GM18502 (cell line): ENCODE results near the gene UGT1A10.
"Not testable (repeated sequence)": the region's sequence is repeated elsewhere in the genome, so short reads cannot be mapped to it uniquely, and the experiment has no call there.

Experiments used
- ATAC-seq: cut with Tn5 transposase; IDR thresholded peaks from one replicate; pipeline ENCODE4 v1.9.1; 2021; ENCODE audit warnings: mild to moderate bottlenecking; ENCODE audit not compliant: unreplicated experiment, poor library complexity

UGT1A10 gene

DNA sequence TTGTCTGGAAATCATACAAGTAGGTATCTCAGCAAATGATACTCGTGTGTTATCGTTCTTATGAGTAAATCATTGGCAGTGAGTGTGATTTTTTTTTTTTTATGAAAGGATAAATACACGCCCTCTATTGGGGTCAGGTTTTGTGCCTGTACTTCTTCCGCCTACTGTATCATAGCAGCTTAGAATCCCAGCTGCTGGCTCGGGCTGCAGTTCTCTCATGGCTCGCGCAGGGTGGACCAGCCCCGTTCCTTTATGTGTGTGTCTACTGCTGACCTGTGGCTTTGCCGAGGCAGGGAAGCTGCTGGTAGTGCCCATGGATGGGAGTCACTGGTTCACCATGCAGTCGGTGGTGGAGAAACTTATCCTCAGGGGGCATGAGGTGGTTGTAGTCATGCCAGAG is at the start of gene UGT1A10:
Gene UGT1A10 (plus strand): TSS at position 143 of the 400 bp plus-strand sequence. CDS start 75 bp downstream, at position 218.
- ATAC-seq: not testable (repeated sequence)

DNA sequence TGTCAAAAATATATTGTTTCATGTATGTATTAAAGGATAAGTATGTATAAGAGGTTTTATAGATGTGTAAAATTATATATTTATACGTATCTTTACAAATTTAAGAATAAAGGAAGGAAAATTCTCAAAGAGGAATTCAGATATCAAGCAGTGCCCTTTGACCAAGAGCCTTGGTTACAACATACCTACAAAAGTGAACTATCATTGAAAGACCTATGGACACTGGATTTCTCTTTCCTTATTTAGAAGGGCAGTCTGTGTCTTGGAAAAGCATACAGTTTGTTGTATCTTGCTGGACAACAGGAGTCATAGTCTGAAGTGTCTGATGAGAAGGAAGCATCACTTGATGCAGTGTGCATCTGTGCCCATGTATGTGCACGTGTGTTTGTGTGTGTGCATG is 47.8 kb upstream of the UGT1A10 start:
- ATAC-seq: no peak

DNA sequence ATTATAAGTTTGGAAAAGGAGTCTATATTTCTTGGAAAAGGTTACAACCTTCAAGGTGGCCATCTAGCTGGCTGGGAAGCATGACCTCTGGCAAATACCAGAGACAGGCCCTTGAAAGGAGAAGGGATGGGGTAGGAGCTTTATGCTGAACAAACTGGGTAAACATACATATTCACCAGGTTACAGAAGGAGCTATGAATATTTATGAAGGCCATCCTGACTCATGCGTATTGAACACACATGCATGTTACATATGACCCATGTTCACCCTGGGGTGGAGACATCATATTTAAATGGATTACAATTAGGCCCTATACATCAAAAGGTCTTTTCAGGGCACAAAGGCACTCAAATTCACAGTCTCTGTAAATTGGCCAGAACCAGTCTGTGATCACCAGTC is 43.5 kb upstream of the UGT1A10 start:
- ATAC-seq: not testable (repeated sequence)

DNA sequence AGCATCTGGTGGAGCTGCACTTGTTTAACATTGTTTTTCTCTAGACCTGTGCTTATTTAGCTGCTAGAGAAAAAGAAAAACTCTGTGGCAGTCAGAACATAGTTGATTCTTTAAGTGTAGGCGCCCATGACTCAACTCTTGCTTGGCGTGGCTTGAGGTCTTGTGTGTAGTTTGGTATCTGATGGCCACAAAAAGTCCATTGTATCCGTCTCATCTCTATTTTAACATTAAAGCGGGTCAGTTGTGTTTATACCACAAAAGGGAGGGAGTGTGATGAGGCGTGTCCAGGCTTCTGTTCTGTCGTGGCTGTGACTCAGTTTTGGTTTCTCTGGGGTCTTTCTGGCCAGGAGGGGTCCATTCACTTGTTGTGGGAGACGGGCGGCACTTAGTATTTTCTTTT is 43.0 kb upstream of the UGT1A10 start:
- ATAC-seq: no peak

DNA sequence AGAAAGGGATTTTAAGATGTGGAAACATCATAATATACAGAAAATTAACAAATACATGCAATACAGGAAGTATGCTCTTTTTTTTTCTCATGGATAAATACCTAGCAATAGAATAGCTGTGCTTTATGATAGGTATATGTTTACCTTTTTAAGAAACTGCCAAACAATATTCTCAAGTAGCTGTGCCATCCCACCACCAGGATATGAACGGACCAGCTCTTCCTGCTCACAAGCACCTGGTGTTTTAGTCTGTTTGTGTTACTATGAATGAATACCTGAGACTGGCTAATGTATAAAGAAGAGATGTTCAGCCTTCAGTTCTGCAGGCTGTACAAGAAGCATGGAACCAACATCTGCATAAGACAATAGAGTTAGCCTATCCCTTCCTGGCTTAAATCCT is 38.7 kb upstream of the UGT1A10 start:
- no peak for ATAC-seq

DNA sequence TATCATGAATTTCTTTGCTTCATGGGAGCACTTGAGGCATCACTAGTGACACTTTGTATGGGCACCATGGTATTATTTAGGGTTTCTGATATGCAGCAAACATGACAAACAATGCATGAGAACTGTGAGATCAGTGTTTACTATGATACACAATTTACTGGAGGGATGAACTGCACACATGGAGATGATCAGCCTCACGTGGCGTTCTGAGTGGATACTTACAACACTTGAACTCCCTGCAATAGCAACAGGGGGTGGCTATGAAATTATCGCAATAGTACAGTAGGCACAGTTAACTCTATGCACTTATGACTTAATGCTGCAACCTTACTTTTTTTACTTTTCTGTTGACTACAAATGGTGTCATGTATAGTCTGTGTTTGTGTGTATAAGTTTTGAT is 37.3 kb upstream of the UGT1A10 start:
- no peak for ATAC-seq

DNA sequence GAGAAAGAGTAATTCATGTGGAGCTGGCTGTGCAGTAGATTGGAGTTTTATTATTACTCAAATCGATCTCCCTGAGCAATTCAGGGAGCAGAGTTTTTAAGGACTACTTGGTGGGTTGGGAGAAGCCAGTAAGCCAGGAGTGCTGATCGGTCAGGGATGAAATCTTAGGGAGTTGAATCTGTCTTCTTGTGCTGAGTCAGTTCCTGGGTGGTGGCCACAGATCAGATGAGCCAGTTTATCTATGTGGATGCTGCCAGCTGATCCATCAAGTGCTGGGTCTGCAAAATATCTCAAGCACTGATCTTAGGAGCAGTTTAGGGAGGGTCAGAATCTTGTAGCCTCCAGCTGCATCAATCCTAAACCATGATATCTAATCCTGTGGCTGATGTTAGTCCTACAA is 35.9 kb upstream of the UGT1A10 start:
- no peak for ATAC-seq

DNA sequence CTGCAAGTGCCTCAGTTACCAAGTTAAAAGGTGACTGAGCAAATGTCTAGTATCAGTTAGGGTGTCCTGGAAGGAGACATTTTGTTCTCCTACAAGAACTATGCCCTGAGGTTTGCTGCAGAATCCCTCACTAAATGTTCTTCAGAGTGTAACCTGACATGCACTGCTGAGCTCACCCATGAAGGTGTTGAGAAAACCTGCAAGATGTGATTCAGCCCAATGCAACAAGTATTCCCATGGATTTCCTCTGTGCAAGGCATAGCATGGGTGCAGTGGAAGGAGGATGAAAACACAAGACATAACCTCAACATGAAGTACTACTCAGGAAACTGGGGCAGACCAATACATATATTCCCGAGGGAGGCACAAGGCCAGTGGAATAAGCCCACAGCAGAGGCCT is 34.2 kb upstream of the UGT1A10 start:
- no peak for ATAC-seq

DNA sequence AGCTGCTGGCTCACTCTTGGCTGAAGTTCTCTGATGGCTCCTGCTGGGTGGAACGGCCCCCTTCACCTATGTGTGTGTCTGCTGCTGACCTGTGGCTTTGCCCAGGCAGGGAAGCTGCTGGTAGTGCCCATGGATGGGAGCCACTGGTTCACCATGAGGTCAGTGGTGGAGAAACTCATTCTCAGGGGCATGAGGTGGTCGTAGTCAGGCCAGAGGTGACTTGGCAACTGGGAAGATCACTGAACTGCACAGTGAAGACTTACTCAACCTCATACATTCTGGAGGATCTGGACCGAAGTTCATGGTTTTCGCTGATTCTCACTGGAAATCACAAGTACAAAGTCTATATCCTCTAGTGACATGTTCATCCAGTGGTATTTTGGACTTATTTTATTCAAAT is 32.7 kb upstream of the UGT1A10 start:
- ATAC-seq: no peak

DNA sequence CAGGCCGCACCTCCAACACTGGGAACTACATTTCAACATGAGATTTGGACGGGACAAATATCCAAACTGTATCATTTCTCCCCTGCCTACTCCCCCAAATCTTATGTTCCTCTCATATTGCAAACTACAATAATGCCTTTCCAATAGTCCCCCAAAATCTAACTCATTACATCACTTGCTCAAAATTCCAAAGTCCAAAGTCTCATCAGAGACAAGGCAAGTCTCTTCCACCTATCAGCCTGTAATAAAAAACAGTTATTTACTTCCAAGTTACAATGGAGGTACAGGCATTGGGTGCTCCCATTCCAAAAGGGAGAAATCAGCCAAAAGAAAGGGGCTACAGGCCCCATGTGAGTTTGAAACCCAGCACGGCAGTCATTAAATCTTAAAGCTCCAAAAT is 31.4 kb upstream of the UGT1A10 start:
- no peak for ATAC-seq

DNA sequence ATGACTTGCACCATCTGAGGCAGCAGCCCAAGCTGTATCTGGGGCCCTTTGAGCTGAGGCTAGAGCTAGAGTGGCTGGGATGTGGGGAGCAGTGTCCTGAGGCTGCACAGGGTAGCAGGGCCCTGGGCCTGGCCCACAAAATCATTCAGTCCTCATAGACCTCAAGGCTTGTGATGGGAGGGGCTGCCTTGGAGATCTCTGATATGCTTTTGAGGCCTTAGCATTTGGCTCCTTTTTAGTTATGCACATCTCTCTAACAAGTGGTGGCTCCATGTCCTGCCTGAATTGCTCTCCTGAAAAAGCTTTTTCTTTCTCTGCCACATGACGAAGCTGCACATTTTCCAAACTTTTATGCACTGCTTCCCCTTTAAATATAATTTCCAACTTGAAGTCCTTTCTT is 30.6 kb upstream of the UGT1A10 start:
- ATAC-seq: no peak

DNA sequence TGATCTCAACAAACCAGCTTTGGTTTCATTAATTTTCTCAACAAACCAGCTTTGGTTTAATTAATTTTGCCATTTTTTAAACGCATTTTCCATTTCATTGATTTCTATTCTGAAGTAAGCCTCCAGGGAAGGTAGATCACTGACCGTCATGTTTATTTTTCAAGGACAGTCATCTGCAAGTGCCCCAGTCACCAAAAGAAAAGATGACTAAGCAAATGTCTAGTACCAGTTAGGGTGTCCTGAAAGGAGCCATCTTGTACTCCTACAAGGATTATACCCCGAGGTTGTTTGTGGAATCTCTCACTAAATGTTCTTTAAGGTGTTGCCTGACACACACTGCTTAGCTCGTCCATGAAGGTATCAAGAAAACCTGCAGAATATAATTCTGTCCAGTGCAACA is 25.0 kb upstream of the UGT1A10 start:
- ATAC-seq: no peak

DNA sequence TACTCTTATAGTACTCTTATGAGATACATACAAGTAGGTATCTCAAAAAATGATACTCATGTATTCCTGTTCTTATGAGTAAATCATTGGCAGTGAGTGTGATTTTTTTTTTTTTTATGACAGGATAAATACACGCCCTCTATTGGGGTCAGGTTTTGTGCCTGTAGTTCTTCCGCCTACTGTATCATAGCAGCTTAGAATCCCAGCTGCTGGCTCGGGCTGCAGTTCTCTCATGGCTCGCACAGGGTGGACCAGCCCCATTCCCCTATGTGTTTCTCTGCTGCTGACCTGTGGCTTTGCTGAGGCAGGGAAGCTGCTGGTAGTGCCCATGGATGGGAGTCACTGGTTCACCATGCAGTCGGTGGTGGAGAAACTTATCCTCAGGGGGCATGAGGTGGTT is 18.8 kb upstream of the UGT1A10 start, which contains the start of gene UGT1A8:
Gene UGT1A8 (plus strand): TSS at position 158 of the 400 bp plus-strand sequence. CDS start 75 bp downstream, at position 233.
- not testable (repeated sequence) for ATAC-seq

DNA sequence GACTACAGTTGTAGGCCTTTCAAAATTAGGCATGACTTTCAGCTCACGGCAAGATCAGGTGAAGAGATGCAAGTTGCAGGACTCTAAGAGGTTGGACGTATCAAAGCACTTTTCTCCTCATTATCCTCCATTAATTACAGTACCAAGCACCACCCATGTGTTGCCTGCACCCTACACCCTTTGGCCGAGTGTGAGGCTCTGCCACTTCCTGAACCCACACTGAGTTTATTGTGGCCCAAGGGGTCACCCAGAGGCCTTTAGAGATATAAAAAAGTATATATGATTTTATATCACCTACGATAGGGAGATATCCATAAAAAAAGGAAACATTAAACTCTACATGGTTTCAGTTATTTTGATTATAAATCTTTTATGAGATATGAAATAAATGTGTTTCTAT is 16.0 kb upstream of the UGT1A10 start:
- no peak for ATAC-seq

DNA sequence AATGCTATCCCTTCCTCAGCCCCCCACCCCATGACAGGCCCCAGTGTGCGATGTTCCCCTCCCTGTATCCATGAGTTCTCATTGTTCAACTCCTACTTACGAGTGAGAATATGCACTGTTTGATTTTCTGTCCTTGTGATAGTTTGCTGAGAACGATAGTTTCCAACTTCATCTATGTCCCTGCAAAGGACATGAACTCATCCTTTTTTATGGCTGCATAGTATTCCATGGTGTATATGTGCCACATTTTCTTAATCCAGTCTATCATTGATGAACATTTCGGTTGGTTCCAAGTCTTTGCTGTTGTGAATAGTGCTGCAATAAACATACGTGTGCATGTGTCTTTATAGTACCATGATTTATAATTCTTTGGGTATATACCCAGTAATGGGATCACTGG is 14.4 kb upstream of the UGT1A10 start:
- ATAC-seq: not testable (repeated sequence)

DNA sequence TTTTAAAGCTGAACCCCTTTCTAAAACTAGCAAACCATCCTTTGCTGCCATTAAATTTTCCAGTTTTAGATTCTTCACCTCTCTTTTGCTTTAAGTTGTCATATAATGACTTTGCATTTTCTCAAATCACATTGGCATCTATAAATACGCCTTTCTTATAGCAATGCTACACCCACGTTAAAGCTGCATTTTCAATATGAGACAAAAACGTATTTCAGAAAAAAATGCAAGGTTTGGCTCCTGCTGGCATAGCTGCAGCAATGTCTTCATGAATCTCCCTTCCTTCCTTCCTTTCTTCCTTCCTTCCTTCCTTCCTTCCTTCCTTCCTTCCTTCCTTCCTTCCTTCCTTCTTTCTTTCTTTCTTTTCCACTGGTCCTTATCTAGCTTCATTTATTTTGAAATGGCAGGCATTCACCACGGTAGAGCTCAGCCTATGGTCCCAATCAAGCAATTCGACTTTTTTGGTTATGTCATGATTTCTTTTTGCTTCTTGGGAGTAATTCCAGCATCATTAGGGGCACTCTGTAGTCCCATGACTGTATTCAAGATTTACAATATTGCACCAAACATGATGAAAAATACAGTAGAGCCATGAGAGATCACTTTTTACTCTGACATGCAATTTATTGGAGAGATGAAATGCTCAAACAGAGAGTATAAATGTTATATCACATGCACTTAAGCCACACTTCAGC is 8.8 kb upstream of the UGT1A10 start:
- no peak for ATAC-seq

DNA sequence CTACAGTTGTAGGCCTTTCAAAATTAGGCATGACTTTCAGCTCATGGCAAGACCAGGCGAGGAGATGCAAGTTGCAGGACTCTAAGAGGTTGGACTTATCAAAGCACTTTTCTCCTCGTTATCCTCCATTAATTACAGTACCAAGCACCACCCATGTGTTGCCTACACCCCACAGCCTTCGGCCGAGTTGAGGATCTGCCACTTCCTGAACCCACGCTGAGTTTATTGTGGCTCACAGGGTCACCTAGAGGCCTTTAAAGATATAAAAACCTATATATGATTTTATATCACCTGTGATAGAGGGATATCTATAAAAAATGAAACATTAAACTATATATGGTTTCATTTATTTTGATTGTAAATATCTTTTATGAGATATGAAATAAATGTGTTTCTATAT is 2.6 kb downstream of the UGT1A10 start:
- ATAC-seq: no peak

DNA sequence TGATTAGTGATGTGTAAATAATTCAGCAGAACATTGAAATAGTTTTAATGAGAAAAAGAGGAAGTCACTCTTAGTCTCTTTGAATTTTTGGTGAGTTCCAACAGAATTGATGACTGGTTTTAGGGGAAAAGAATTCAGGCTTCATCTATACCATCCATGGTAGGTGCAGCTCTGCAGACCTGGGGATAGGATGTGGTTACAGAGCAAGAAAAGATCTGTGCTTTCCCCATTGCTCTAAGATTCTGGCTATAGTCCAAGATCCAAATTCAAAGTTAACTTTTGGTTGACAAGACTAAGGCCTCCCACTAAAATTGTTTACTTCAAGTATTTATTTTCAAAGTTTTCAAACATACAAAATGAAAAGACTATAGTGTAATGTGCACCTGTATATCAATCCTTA is 3.6 kb downstream of the UGT1A10 start:
- ATAC-seq: no peak

DNA sequence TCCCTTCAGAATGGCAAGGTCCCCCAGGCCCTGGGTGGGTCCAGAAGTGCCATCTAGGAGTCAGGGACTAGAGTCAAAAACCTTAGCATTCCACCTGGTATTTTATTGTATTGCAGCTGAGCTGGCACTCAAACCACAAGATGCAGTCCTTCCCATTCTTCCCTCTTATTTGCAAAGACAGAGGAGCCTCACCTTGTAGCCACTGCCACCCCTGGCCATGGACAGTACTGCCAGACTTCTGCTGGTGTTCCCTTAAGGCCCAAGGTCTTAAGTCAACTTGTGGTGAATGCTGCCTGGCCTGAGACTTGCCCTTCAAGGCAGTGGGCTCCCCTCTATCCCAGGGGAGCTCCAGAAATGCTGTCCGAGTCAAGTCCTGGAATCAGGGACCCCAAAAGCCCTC is 6.9 kb downstream of the UGT1A10 start:
- no peak for ATAC-seq

DNA sequence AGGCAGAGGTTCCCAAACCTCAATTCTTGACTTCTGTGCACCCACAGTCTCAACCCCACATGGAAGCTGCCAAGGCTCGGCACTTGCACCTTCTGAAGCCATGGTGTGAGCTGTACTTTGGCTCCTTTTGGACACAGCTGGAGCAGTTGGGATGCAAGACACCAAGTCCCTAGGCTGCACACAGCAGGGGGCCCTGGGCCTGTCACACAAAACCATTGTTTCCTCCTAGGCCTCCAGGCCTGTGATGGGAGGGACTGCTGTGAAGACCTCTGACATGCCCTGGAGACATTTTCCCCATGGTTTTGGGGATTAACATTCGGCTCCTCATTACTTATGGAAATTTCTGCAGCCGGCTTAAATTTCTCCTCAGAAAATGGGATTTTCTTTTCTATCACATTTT is 9.8 kb downstream of the UGT1A10 start:
- not testable (repeated sequence) for ATAC-seq

DNA sequence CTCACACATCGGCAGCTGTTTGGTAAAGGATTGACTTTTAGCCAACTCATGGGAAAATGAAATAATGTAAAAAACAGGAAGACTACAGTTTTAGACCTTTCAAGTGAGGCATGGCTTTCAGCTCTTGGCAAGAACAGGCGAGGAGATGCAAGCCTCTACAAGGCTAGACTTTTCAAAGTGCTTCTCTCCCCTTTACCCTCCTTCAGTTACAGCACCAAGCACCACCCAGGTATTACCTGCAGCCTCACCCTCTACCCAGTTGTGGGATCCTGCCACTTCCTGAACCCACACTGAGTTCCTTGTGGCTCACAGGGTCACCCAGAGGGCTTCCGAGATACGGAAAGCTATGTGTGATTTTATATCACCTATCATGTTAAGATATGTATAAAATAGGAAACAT is 14.7 kb downstream of the UGT1A10 start:
- no peak for ATAC-seq

DNA sequence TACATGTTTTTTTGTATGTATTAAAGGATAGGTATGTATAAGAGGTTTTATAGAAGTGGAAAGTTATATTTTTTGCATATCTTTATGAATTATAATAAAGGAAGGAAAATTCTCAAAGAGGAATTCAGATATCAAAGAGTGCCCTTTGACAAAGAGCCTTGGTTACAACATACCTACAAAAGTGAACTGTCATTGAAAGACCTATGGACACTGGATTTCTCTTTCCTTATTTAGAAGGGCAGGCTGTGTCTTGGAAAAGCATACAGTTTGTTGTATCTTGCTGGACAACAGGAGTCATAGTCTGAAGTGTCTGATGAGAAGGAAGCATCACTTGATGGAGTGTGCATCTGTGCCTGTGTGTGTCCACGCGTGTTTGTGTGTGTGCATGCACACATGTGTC is 15.2 kb downstream of the UGT1A10 start:
- ATAC-seq: no peak

DNA sequence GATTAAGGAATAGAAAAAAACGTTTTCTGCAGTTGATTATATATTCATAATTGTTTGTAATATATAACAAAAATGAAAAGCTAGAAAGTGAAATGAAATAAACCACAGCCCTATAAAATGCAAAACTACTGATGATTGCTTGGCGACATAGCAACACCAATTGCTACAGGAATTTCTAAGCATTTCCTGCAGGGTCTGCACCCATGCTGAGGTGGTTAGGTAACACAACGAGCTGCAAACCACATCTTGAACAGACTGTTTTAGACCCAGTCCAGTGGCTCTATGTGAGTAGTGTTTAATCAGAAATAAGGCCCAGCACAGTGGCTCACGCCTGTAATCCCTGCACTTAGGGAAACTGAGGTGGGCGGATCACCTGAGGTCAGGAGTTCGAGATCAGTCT is 18.3 kb downstream of the UGT1A10 start:
- ATAC-seq: no peak
